Upper lobe of right lung (tissue), 1 donor: ENCODE results near the gene CLCA4. TPM values are rescaled to one million over a fixed set of nuclear protein-coding genes. Genes with fewer than 3 reads are reported as not detected.
"Not testable (repeated sequence)": the region's sequence is repeated elsewhere in the genome, so short reads cannot be mapped to it uniquely, and the experiment has no call there.

Experiments
- ATAC-seq: fragments of 200-7000 bp; cut with Tn5 transposase; one replicate; pipeline ENCODE4 v1.9.1; 2020; ENCODE audit warnings: mild to moderate bottlenecking, moderate library complexity
- DNase-seq: peaks from one replicate; pipeline ENCODE4 v3.0.0-alpha.2; 2020
- H3K27ac ChIP-seq: fragments of 200-600 bp; one replicate; pipeline ENCODE4 v1.8.0; 2022
- H3K27me3 ChIP-seq: fragments of 200-600 bp; one replicate; pipeline ENCODE4 v1.8.0; 2022; ENCODE audit warnings: mild to moderate bottlenecking
- H3K36me3 ChIP-seq: fragments of 200-600 bp; one replicate; pipeline ENCODE4 v1.8.0; 2022
- H3K4me1 ChIP-seq: fragments of 200-600 bp; one replicate; pipeline ENCODE4 v1.8.0; 2022
- H3K4me3 ChIP-seq: fragments of 200-600 bp; one replicate; pipeline ENCODE4 v1.8.0; 2022; ENCODE audit warnings: mild to moderate bottlenecking
- H3K9me3 ChIP-seq: fragments of 200-600 bp; one replicate; pipeline ENCODE4 v1.8.0; 2022
- intact Hi-C: fragments of 100-400 bp; cut with DNase I; formaldehyde crosslinking; loops from one replicate; pipeline ENCODE4 v1.11.0; 2022
- long read RNA-seq: library from polyadenylated mRNA; unstranded; transcript quantifications from one replicate; pipeline ENCODE4 v2.0.0, GENCODE V29; 2021
- total RNA-seq: library from RNA; stranded (reverse); fragmentation: NEBNext Ultra II Directional; extraction: Animal tissue kit (Norgen Biotek cat#: 25700); gene quantifications from one replicate; pipeline ENCODE4 v1.2.1, GENCODE V29; 2021
- TF ChIP-seq, protein P1 (sequence below): fragments of 200-600 bp; IDR thresholded peaks from one replicate; pipeline ENCODE4 v1.8.0; 2022; ENCODE audit warnings: antibody characterized with exemption
- donor health status: DM: no; HTN: yes; CAD: no; lungs with severe emphysema.

CLCA4 gene, protein sequence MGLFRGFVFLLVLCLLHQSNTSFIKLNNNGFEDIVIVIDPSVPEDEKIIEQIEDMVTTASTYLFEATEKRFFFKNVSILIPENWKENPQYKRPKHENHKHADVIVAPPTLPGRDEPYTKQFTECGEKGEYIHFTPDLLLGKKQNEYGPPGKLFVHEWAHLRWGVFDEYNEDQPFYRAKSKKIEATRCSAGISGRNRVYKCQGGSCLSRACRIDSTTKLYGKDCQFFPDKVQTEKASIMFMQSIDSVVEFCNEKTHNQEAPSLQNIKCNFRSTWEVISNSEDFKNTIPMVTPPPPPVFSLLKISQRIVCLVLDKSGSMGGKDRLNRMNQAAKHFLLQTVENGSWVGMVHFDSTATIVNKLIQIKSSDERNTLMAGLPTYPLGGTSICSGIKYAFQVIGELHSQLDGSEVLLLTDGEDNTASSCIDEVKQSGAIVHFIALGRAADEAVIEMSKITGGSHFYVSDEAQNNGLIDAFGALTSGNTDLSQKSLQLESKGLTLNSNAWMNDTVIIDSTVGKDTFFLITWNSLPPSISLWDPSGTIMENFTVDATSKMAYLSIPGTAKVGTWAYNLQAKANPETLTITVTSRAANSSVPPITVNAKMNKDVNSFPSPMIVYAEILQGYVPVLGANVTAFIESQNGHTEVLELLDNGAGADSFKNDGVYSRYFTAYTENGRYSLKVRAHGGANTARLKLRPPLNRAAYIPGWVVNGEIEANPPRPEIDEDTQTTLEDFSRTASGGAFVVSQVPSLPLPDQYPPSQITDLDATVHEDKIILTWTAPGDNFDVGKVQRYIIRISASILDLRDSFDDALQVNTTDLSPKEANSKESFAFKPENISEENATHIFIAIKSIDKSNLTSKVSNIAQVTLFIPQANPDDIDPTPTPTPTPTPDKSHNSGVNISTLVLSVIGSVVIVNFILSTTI
- total RNA-seq = not detected
- long read RNA-seq = 0 reads

DNA sequence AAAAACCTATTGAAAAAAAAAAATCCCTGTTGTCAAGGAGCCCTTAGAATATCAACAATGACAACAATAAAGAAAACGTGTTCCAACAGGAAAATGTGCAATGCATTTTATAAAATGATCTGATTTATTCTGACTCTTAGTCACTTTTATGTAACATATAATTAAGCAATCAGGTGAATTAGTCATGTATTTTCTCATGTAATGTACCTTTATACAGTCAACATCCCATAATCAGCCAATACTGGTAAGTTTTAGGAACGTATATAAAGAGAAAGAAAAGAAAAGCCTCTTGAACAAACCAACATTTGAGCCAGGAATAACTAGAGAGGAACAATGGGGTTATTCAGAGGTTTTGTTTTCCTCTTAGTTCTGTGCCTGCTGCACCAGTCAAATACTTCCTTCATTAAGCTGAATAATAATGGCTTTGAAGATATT is at the start of gene CLCA4:
CLCA4 (plus strand) TSS at position 292 of the 435 bp plus-strand sequence; CDS start at position 334, 42 bp downstream.
- Histone ChIP-seq H3K27ac (no peak within 1 kb of the TSS), H3K9me3 (no peaks in the 10 kb centered on the region), H3K4me1 (no peaks in the 10 kb centered on the region), H3K27me3 (no peaks in the 10 kb centered on the region), H3K4me3 (no peak within 1 kb of the TSS), H3K36me3 (no peaks in the 10 kb centered on the region)
- TF ChIP-seq, protein P1, sequence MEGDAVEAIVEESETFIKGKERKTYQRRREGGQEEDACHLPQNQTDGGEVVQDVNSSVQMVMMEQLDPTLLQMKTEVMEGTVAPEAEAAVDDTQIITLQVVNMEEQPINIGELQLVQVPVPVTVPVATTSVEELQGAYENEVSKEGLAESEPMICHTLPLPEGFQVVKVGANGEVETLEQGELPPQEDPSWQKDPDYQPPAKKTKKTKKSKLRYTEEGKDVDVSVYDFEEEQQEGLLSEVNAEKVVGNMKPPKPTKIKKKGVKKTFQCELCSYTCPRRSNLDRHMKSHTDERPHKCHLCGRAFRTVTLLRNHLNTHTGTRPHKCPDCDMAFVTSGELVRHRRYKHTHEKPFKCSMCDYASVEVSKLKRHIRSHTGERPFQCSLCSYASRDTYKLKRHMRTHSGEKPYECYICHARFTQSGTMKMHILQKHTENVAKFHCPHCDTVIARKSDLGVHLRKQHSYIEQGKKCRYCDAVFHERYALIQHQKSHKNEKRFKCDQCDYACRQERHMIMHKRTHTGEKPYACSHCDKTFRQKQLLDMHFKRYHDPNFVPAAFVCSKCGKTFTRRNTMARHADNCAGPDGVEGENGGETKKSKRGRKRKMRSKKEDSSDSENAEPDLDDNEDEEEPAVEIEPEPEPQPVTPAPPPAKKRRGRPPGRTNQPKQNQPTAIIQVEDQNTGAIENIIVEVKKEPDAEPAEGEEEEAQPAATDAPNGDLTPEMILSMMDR = no peak
- DNase-seq (no peak), ATAC-seq (no peak)
- intact Hi-C loops = no loop called here

DNA sequence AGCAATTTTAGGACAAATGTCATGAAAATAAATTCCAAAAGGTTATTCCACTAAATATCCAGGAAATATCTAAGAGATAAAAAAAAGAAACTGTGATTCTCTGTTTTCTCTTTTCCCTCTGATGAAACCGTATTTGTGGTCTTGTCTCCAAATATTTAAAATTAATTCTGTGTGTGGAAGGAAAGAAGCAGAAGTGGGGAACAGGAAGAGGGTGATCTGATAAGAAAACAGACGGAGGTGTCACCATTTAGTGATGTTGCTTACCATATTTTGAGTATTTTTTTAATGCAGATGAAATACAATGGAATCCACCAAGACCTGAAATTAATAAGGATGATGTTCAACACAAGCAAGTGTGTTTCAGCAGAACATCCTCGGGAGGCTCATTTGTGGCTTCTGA is 48.6 kb upstream of the CLCA4 start:
- TF ChIP-seq, protein P1 = no peak
- Histone ChIP-seq H3K36me3 (no peaks in the 10 kb centered on the region), H3K4me3 (no peak overlapping the region), H3K9me3 (no peaks in the 10 kb centered on the region), H3K4me1 (no peaks in the 10 kb centered on the region), H3K27me3 (no peaks in the 10 kb centered on the region), H3K27ac (no peak overlapping the region)
- intact Hi-C loops = no loop called here
- DNase-seq = no peak
- no peak for ATAC-seq

DNA sequence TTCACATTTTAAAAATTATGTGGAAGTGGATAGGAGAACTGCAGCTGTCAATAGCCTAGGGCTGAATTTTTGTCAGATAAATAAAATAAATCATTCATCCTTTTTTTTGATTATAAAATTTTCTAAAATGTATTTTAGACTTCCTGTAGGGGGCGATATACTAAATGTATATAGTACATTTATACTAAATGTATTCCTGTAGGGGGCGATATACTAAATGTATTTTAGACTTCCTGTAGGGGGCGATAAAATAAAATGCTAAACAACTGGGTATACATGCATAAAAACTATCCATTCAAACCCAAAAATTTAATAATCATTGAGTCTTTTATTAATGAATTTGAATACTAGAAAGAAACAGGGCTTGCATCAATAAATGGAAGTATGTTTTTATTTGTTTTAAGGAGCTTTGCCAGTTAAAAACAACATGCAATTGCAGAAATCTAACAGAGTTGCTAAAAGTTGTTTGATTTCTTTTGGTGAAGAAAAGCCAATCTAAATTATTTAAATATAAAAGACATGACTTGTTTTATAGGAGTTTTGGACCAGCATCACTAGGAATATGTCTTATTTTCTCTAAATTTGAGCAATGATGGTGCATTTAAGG is 46.8 kb upstream of the CLCA4 start:
- no peaks in the 10 kb centered on the region for H3K9me3 ChIP-seq
- ATAC-seq (peak; percentile 72), DNase-seq (no peak)
- no peak overlapping the region for H3K27ac ChIP-seq
- intact Hi-C loops = no loop called here
- no peaks in the 10 kb centered on the region for H3K27me3 ChIP-seq
- TF ChIP-seq, protein P1 = peak; percentile 93
- no peaks in the 10 kb centered on the region for H3K36me3 ChIP-seq
- peaks cover 10% of the 10 kb centered on the region for H3K4me1 ChIP-seq
- no peak overlapping the region for H3K4me3 ChIP-seq

DNA sequence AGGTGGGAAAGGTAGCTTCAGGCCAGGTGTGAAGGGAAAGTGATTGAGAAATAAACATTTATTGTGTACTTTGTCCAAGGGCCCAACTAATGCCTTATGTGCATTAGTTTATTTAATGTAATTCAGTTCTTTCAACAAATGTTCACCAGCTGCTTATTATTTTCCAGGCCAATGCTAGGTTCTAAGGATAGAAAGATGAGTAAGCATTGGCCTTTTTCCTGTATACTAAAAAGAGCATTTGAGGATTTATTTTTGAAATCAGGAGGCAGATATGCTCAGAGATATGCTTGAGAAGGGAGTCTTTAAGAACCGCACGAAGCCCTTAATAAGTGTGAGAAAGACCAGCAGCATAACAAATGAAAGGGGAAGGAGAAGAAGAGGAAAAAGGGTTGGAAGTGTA is 46.2 kb upstream of the CLCA4 start:
- no peak for DNase-seq
- Histone ChIP-seq H3K4me1 (peaks cover 13% of the 10 kb centered on the region), H3K36me3 (no peaks in the 10 kb centered on the region), H3K27me3 (no peaks in the 10 kb centered on the region), H3K27ac (no peak overlapping the region), H3K4me3 (no peak overlapping the region), H3K9me3 (no peaks in the 10 kb centered on the region)
- ATAC-seq = no peak
- intact Hi-C loops = no loop called here
- TF ChIP-seq, protein P1 = no peak

DNA sequence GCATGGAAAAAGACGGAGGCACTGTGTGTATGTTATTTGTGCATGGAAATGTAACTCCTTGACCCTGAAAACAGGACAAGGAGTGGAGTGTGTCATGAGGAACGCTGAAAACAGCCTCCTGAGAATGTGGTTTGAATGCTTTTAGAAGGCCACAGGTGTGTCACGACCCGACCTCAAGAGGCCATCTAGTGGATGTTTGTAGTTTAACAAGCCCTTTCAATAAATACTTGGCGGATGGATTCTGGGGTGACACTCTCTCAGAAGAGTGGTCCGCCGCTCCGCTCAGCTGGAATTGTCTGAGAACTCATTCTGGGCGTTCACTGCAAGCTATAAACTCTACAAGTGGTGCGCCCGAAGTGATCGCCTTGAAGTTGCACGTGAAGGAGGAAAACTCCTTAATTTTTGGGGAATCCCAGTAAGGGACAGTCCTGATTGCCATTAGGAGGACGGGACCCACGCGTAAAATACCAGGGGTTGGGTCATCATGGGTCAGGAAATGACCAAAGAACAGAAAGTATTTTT is 44.7 kb upstream of the CLCA4 start:
- H3K27me3 ChIP-seq, H3K36me3 ChIP-seq, H3K4me3 ChIP-seq, H3K9me3 ChIP-seq, intact Hi-C loops, DNase-seq, H3K27ac ChIP-seq: not testable (repeated sequence)
- peak; percentile 67 for ATAC-seq
- TF ChIP-seq, protein P1 = peak; percentile 40
- H3K4me1 ChIP-seq = peaks cover 13% of the 10 kb centered on the region
